Astrocyte of the cerebellum (primary cell): ENCODE results near the gene KCNK16.

Experiments
- DNase-seq: peaks from one replicate; pipeline ENCODE4 v3.0.0-alpha.2; 2011; ENCODE audit warnings: low read depth
- H3K4me3 ChIP-seq: 2 replicates; pipeline ENCODE4 v1.5.1; 2011; ENCODE audit warnings: mild to moderate bottlenecking, low read depth, low read length, moderate library complexity
- CTCF ChIP-seq: IDR thresholded peaks from 2 replicates; pipeline ENCODE4 v1.5.1; 2012; ENCODE audit warnings: low read length, low read depth, moderate library complexity, mild to moderate bottlenecking; ENCODE audit errors: missing control alignments
- in situ Hi-C: cut with HindIII; loops from 2 replicates; pipeline ENCODE4 v1.10.0; 2017; ENCODE audit warnings: low sequenced_read_pairs

KCNK16 gene

GRCh38 chr6:39350723-39351505 is 28.4 kb upstream of the KCNK16 start:
- DNase-seq = no peak
- in situ Hi-C loops = loop anchor here (25.0 kb wide), 1 partner anchor 1711 kb away; the partner anchor contains the start of genes APOBEC2, NFYA and OARD1

GRCh38 chr6:39348740-39349139 is 26.2 kb upstream of the KCNK16 start:
- no peak overlapping the region for H3K4me3 ChIP-seq
- in situ Hi-C loops = no loop called here
- TF ChIP-seq CTCF = no peak
- DNase-seq = no peak

More at GRCh38 chr6:39350723-39351505, 28.4 kb upstream of the KCNK16 start:
- no peak for TF ChIP-seq CTCF
- H3K4me3 ChIP-seq = no peak overlapping the region

- in situ Hi-C loops = no loop called here
- peak; percentile 52 for DNase-seq
- TF ChIP-seq CTCF = peak; percentile 95
- H3K4me3 ChIP-seq = no peak overlapping the region
These were observed 25.5 kb upstream of the KCNK16 start for GRCh38 chr6:39347906-39348585.

GRCh38 chr6:39347206-39347605 is 24.7 kb upstream of the KCNK16 start:
- in situ Hi-C loops = no loop called here
- no peak overlapping the region for H3K4me3 ChIP-seq
- no peak for TF ChIP-seq CTCF
- DNase-seq = no peak

GRCh38 chr6:39344821-39345280 is 22.3 kb upstream of the KCNK16 start:
- in situ Hi-C loops = no loop called here

More at GRCh38 chr6:39344821-39345280, 22.3 kb upstream of the KCNK16 start:
- DNase-seq = no peak
- no peak overlapping the region for H3K4me3 ChIP-seq
- no peak for TF ChIP-seq CTCF
